H1 (cell line): ENCODE measurements around the gene MARK4. TPM values are rescaled to one million over a fixed set of nuclear protein-coding genes. Genes with fewer than 3 reads are reported as not detected.

Experiments used
- CTCF ChIA-PET: fragments of 300-600 bp; sonication (Branson Sonifier 250); formaldehyde crosslinking; loops from one replicate; lab custom pipeline; 2021; ENCODE audit not compliant: partially characterized antibody; lab: Charles Lee
- POLR2A ChIA-PET: fragments of 300-600 bp; sonication (Branson Sonifier 250); formaldehyde crosslinking; loops from one replicate; lab custom pipeline; 2021; ENCODE audit warnings: inconsistent platforms; ENCODE audit not compliant: partially characterized antibody; lab: Charles Lee
- DNase-seq, 2 experiments: peaks; one replicate each; pipeline versions ENCODE4 v3.0.0 to v3.0.0-alpha.2; 2010 to 2022; ENCODE audit warnings: low spot score in 2 of 2, low read depth in 1 of 2, mixed read lengths in 1 of 2
- FAIRE-seq: peaks from 2 replicates; lab custom pipeline; 2011; peaks lifted over from hg19 to GRCh38; lab: Jason Lieb, UNC
- H2AFZ ChIP-seq: 2 replicates; pipeline ENCODE4 v1.8.1; 2012; ENCODE audit warnings: low read length, inconsistent platforms
- H2AK5ac ChIP-seq: 2 replicates; pipeline ENCODE4 v1.6.1; 2013; ENCODE audit warnings: low read depth, low read length
- H2BK120ac ChIP-seq: replicated peaks from 2 replicates; pipeline ENCODE3; 2013; ENCODE audit warnings: low read depth, low read length, inconsistent platforms
- H2BK12ac ChIP-seq: 2 replicates; pipeline ENCODE4 v1.6.1; 2013; ENCODE audit warnings: low read depth, low read length
- H2BK15ac ChIP-seq: 2 replicates; pipeline ENCODE4 v1.6.1; 2013; ENCODE audit warnings: low read length
- H2BK20ac ChIP-seq: 2 replicates; pipeline ENCODE4 v1.6.1; 2013; ENCODE audit warnings: low read length
- H2BK5ac ChIP-seq: 2 replicates; pipeline ENCODE4 v1.6.1; 2013; ENCODE audit warnings: low read depth, low read length
- H3K14ac ChIP-seq: 2 replicates; pipeline ENCODE4 v1.6.1; 2013; ENCODE audit warnings: inconsistent platforms; ENCODE audit not compliant: insufficient read length
- H3K18ac ChIP-seq: 2 replicates; pipeline ENCODE4 v1.6.1; 2013; ENCODE audit warnings: low read length; ENCODE audit errors: extremely low read depth
- H3K23ac ChIP-seq: 2 replicates; pipeline ENCODE4 v1.6.1; 2013; ENCODE audit warnings: inconsistent platforms; ENCODE audit not compliant: insufficient read length
- H3K23me2 ChIP-seq: 2 replicates; pipeline ENCODE4 v1.6.1; 2013; ENCODE audit warnings: low read depth, low read length
- H3K27ac ChIP-seq: 2 replicates; pipeline ENCODE4 v1.6.1; 2011; ENCODE audit warnings: low read depth, low read length, inconsistent platforms
- H3K27me3 ChIP-seq, 4 experiments: replicated peaks in 1 of 4; 1 replicate in 1 of 4; 2 replicates in 3 of 4; pipeline versions ENCODE4 v1.6.1 to v1.8.1; 2011 to 2013; ENCODE audit warnings: low read length in 3 of 4, mild to moderate bottlenecking in 3 of 4, inconsistent platforms in 2 of 4, mixed read lengths in 2 of 4, moderate library complexity in 1 of 4; ENCODE audit not compliant: control insufficient read depth in 3 of 4, insufficient read depth in 3 of 4; ENCODE audit errors: extremely low read depth in 1 of 4
- H3K36me3 ChIP-seq, 4 experiments: 2 replicates each; pipeline versions ENCODE4 v1.6.1 to v1.8.1; 2011 to 2013; ENCODE audit warnings: mild to moderate bottlenecking in 4 of 4, low read length in 3 of 4, moderate library complexity in 2 of 4, control low read depth in 1 of 4, inconsistent platforms in 1 of 4; ENCODE audit not compliant: insufficient read depth in 4 of 4, control insufficient read depth in 2 of 4
- H3K4ac ChIP-seq: replicated peaks from 2 replicates; pipeline ENCODE3; 2013; ENCODE audit warnings: low read length, low read depth, mixed read lengths, inconsistent platforms; ENCODE audit not compliant: insufficient read length
- H3K4me1 ChIP-seq, 4 experiments: replicated peaks in 1 of 4; 1 replicate in 1 of 4; 2 replicates in 3 of 4; pipeline versions ENCODE4 v1.6.1 to v1.8.1; 2011 to 2013; ENCODE audit warnings: low read length in 3 of 4, inconsistent platforms in 2 of 4, mixed read lengths in 1 of 4; ENCODE audit not compliant: insufficient read depth in 4 of 4, control insufficient read depth in 3 of 4
- H3K4me2 ChIP-seq, 2 experiments: 2 replicates each; pipeline versions ENCODE4 v1.6.1 to v1.8.1; 2011 to 2013; ENCODE audit warnings: low read depth in 2 of 2, low read length in 2 of 2, control low read depth in 1 of 2, inconsistent platforms in 1 of 2, mild to moderate bottlenecking in 1 of 2; ENCODE audit not compliant: insufficient read depth in 1 of 2
- H3K4me3 ChIP-seq, 4 experiments: fragments of 200-600, 300-600 bp in 1 of 4; sonication (generic), shearing (Covaris generic), sonication (Bioruptor Twin) in 1 of 4; 2 replicates each; pipeline versions ENCODE4 v1.5.1 to v1.8.1; 2011 to 2016; ENCODE audit warnings: low read length in 4 of 4, low read depth in 3 of 4, control low read depth in 2 of 4, inconsistent platforms in 2 of 4, mild to moderate bottlenecking in 2 of 4, mixed read lengths in 1 of 4, moderate library complexity in 1 of 4; ENCODE audit not compliant: insufficient read depth in 2 of 4; ENCODE audit errors: extremely low read depth in 1 of 4
- H3K56ac ChIP-seq: replicated peaks from 2 replicates; pipeline ENCODE3; 2013; ENCODE audit warnings: low read depth, mild to moderate bottlenecking, mixed read lengths, low read length, inconsistent platforms; ENCODE audit not compliant: insufficient read length
- H3K79me1 ChIP-seq: 2 replicates; pipeline ENCODE4 v1.6.1; 2013; ENCODE audit warnings: low read depth, low read length, control low read depth
- H3K79me2 ChIP-seq, 2 experiments: 2 replicates each; pipeline versions ENCODE4 v1.6.1 to v1.8.1; 2012 to 2013; ENCODE audit warnings: low read length in 2 of 2, mild to moderate bottlenecking in 2 of 2, inconsistent platforms in 1 of 2; ENCODE audit not compliant: insufficient read depth in 2 of 2, control insufficient read depth in 1 of 2
- H3K9ac ChIP-seq, 4 experiments: replicated peaks in 1 of 4; 1 replicate in 1 of 4; 2 replicates in 3 of 4; pipeline versions ENCODE4 v1.6.1 to v1.8.1; 2011 to 2013; ENCODE audit warnings: low read depth in 3 of 4, low read length in 3 of 4, control low read depth in 2 of 4, mild to moderate bottlenecking in 2 of 4, moderate library complexity in 2 of 4, inconsistent platforms in 1 of 4; ENCODE audit errors: extremely low read depth in 1 of 4
- H3K9me3 ChIP-seq, 2 experiments: 2 replicates each; pipeline versions ENCODE4 v1.6.1 to v1.8.1; 2012 to 2013; ENCODE audit warnings: mild to moderate bottlenecking in 2 of 2, moderate library complexity in 2 of 2, control low read depth in 1 of 2, inconsistent platforms in 1 of 2, low read depth in 1 of 2, low read length in 1 of 2, mixed read lengths in 1 of 2; ENCODE audit not compliant: insufficient read depth in 2 of 2
- H4K20me1 ChIP-seq, 2 experiments: replicated peaks in 1 of 2; 2 replicates each; pipeline versions ENCODE3 to v1.8.1; 2011 to 2013; ENCODE audit warnings: inconsistent platforms in 2 of 2, low read length in 2 of 2, mild to moderate bottlenecking in 1 of 2; ENCODE audit not compliant: insufficient read depth in 2 of 2, control insufficient read depth in 1 of 2
- H4K5ac ChIP-seq: 2 replicates; pipeline ENCODE4 v1.6.1; 2013; ENCODE audit warnings: low read length, low read depth, mixed read lengths, inconsistent platforms; ENCODE audit not compliant: insufficient read length
- H4K8ac ChIP-seq: 2 replicates; pipeline ENCODE4 v1.8.0; 2013; ENCODE audit warnings: mild to moderate bottlenecking, moderate library complexity, low read length, inconsistent platforms; ENCODE audit not compliant: insufficient read depth; ENCODE audit errors: extremely low read depth
- H4K91ac ChIP-seq: replicated peaks from 2 replicates; pipeline ENCODE3; 2013; ENCODE audit warnings: low read length, mixed read lengths, inconsistent platforms; ENCODE audit not compliant: insufficient read length
- CHD1 ChIP-seq: IDR thresholded peaks from 2 replicates; pipeline ENCODE4 v1.6.1; 2012; ENCODE audit warnings: low read depth, low read length, improper control_type of control experiment
- CREB1 ChIP-seq: IDR thresholded peaks from 2 replicates; pipeline ENCODE4 v1.6.1; 2012; ENCODE audit warnings: inconsistent platforms
- GTF2F1 ChIP-seq: IDR thresholded peaks from 2 replicates; pipeline ENCODE4 v1.6.1; 2012; ENCODE audit warnings: low read depth, low read length, improper control_type of control experiment, borderline replicate concordance
- HDAC2 ChIP-seq, 2 experiments: fragments of 300-600 bp in 1 of 2; sonication (generic) in 1 of 2; IDR thresholded peaks; 2 replicates each; pipeline ENCODE4 v1.6.1; 2011 to 2012; ENCODE audit warnings: low read depth in 2 of 2, low read length in 2 of 2, mild to moderate bottlenecking in 2 of 2, moderate library complexity in 2 of 2, borderline replicate concordance in 1 of 2, inconsistent platforms in 1 of 2
- KDM5A ChIP-seq: fragments of 200-600 bp; IDR thresholded peaks from 2 replicates; pipeline ENCODE4 v1.7.1; 2012; ENCODE audit warnings: mild to moderate bottlenecking, low read length, inconsistent platforms, mixed read lengths
- POLR2AphosphoS5 ChIP-seq: IDR thresholded peaks from 2 replicates; pipeline ENCODE4 v1.6.1; 2011; ENCODE audit warnings: low read depth, low read length
- POU5F1 ChIP-seq: IDR thresholded peaks from 2 replicates; pipeline ENCODE4 v1.6.1; 2011; ENCODE audit warnings: low read depth, mild to moderate bottlenecking, low read length, moderate library complexity
- SIN3A ChIP-seq, 2 experiments: IDR thresholded peaks in 1 of 2; conservative IDR thresholded peaks in 1 of 2; 2 replicates each; pipeline ENCODE4 v1.6.1; 2011 to 2012; ENCODE audit warnings: low read length in 2 of 2, improper control_type of control experiment in 1 of 2, low read depth in 1 of 2, mild to moderate bottlenecking in 1 of 2
- SP1 ChIP-seq: IDR thresholded peaks from 2 replicates; pipeline ENCODE4 v1.6.1; 2011; ENCODE audit warnings: low read depth, low read length
- SRF ChIP-seq: IDR thresholded peaks from 2 replicates; pipeline ENCODE4 v1.6.1; 2011; ENCODE audit warnings: mild to moderate bottlenecking, low read depth, low read length, moderate library complexity
- WGBS, 2 experiments: shearing (Covaris generic) in 1 of 2; methylation state at CpG; one replicate each; pipeline versions ENCODE4 v1.1.6 to v1.1.7; 2013 to 2015; ENCODE audit warnings: low lambda C conversion rate in 2 of 2, mixed read lengths in 2 of 2, inconsistent platforms in 1 of 2, low coverage in 1 of 2, missing lambda C conversion rate in 1 of 2; ENCODE audit not compliant: insufficient replicate concordance in 2 of 2, insufficient coverage in 1 of 2, insufficient read length in 1 of 2; ENCODE audit errors: extremely low coverage in 1 of 2, missing lambda C conversion rate in 1 of 2; 5-methylcytosine and 5-hydroxymethylcytosine counted together
- polyA plus RNA-seq, 7 experiments: library from polyadenylated mRNA; depleted of rRNA in 3 of 7; stranded (reverse) in 5 of 7; unstranded in 2 of 7; fragments of >200 nt in 5 of 7; fragments of 200-250 nt in 2 of 7; gene quantifications; 1 replicate in 5 of 7; 2 replicates in 1 of 7; 4 replicates in 1 of 7; pipeline versions ENCODE4 v1.2.1 to v1.2.3, GENCODE V29; 2011 to 2013; ENCODE audit warnings: missing spikeins in 2 of 7, mixed read lengths in 2 of 7
- total RNA-seq: library from RNA; stranded (reverse); fragmentation: NEBNext Ultra II Directional; extraction: Animal tissue kit (Norgen Biotek cat#: 25700); gene quantifications from 2 replicates; pipeline ENCODE4 v1.2.1, GENCODE V29; 2021
- TF ChIP-seq, protein P1 (sequence below): IDR thresholded peaks from 2 replicates; pipeline ENCODE4 v1.6.1; 2011; ENCODE audit warnings: low read length, improper control_type of control experiment
- TF ChIP-seq, protein P2 (sequence below): IDR thresholded peaks from 2 replicates; pipeline ENCODE4 v1.6.1; 2011; ENCODE audit warnings: low read depth, mild to moderate bottlenecking, low read length; ENCODE audit not compliant: insufficient read depth

MARK4 gene
- total and polyA plus RNA-seq, 2 of the 8 experiments (the other 6 are each of a cell fraction or from before 2014, with no cell fraction given), result 12.3 to 49.8 TPM

DNA sequence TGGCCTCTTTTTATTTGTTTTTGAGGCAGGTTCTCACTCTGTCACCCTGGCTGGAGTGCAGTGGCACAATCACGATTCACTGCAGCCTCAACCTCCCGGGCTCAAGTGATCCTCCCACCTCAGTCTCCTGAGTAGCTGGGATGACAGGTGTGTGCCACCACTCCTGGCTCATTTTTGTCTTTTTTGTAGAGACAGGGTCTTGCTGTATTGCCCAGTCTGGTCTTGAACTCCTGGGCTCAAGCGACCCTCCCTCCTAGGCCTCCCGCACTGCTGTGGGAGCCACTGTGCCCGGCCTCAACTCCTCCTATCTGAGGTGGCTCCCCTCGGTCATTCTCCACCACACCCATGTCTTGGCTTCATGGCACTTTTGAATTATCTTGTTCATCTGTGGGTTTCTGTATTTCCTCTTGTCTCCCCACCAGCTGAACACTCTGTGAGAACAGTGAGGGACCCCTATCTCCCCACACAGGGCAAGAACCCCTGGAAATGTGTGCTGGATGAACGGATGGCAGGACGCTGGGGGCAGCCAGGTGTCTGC is 63.7 kb downstream of the MARK4 start:
- H3K4me3 ChIP-seq, result no peak overlapping the region
- H2AK5ac ChIP-seq, result no peak overlapping the region
- no peak overlapping the region for H2BK5ac ChIP-seq
- TF ChIP-seq GTF2F1 (no peak), POU5F1 (no peak), CHD1 (no peak), CREB1 (no peak), POLR2AphosphoS5 (no peak), SRF (no peak), HDAC2 (IDR thresholded peaks at IDR 0.05; ENCODE audit: borderline replicate concordance in 1 of 2, low read depth in 2 of 2, low read length in 2 of 2) (no peak), SIN3A (conservative IDR thresholded peaks at IDR 0.05 in 1 of 2, IDR thresholded peaks at IDR 0.05 in 1 of 2; ENCODE audit: low read depth in 1 of 2, low read length in 2 of 2) (no peak), SP1 (no peak), KDM5A (no peak)
- TF ChIP-seq, protein P1, sequence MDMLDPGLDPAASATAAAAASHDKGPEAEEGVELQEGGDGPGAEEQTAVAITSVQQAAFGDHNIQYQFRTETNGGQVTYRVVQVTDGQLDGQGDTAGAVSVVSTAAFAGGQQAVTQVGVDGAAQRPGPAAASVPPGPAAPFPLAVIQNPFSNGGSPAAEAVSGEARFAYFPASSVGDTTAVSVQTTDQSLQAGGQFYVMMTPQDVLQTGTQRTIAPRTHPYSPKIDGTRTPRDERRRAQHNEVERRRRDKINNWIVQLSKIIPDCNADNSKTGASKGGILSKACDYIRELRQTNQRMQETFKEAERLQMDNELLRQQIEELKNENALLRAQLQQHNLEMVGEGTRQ, result no peak
- TF ChIP-seq, protein P2, sequence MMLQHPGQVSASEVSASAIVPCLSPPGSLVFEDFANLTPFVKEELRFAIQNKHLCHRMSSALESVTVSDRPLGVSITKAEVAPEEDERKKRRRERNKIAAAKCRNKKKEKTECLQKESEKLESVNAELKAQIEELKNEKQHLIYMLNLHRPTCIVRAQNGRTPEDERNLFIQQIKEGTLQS, result no peak
- ChIA-PET CTCF (no interaction called here), POLR2A (no interaction called here)
- no peak for FAIRE-seq
- H3K36me3 ChIP-seq, result no peaks in the 10 kb centered on the region
- H2BK120ac ChIP-seq, result no peak overlapping the region
- no peak overlapping the region for H3K27ac ChIP-seq
- no peak overlapping the region for H2BK12ac ChIP-seq
- no peak overlapping the region for H3K14ac ChIP-seq
- no peaks in the 10 kb centered on the region for H3K4me1 ChIP-seq
- peaks cover 0 to 19% (median 4%) of the 10 kb centered on the region in 4 experiments; a peak in 5 of 7 replicates for H3K27me3 ChIP-seq
- H3K18ac ChIP-seq, result no peak overlapping the region
- 72% methylated on average over 8 of the region's 8 CpGs; no CpG with 5 or more reads in 1 of the 2 experiments for WGBS, 2 experiments
- no peak overlapping the region for H2BK20ac ChIP-seq
- H4K5ac ChIP-seq, result no peak overlapping the region
- no peak overlapping the region for H2BK15ac ChIP-seq
- no peaks in the 10 kb centered on the region for H4K20me1 ChIP-seq
- no peak overlapping the region for H3K9ac ChIP-seq
- no peak overlapping the region for H4K8ac ChIP-seq
- no peaks in the 10 kb centered on the region for H3K79me2 ChIP-seq
- no peak overlapping the region for H2AFZ ChIP-seq
- no peak overlapping the region for H3K56ac ChIP-seq
- H3K23ac ChIP-seq, result no peak overlapping the region
- peaks cover 3% of the 10 kb centered on the region; the same call in 1 of the 2 replicates for H3K23me2 ChIP-seq
- no peak overlapping the region for H3K4ac ChIP-seq
- no peaks in the 10 kb centered on the region for H3K79me1 ChIP-seq
- H3K9me3 ChIP-seq, result no peaks in the 10 kb centered on the region
- DNase-seq, result no peak
- H3K4me2 ChIP-seq, result no peak overlapping the region
- H4K91ac ChIP-seq, result no peak overlapping the region
